Epidermal melanocyte (primary cell): Measurements from ENCODE around the gene TNF.

Experiments
- DNase-seq: peaks from one replicate; pipeline ENCODE4 v3.0.0; 2011; ENCODE audit warnings: low spot score; ENCODE audit not compliant: insufficient read length

TNF gene

GRCh38 chr6:31626952-31627351 is 51.6 kb downstream of the TNF start:
- DNase-seq, result no peak

- no peak for DNase-seq
Measured at GRCh38 chr6:31627690-31628287, 52.4 kb downstream of the TNF start.
